K562 (cell line): Measurements from ENCODE around the gene OXNAD1. TPM values are rescaled to one million over a fixed set of nuclear protein-coding genes. Genes with fewer than 3 reads are reported as not detected.

ENCODE experiments used
- BCLAF1 ChIP-seq, 2 experiments: fragments of 450-650 bp in 1 of 2; IDR thresholded peaks; 2 replicates each; pipeline ENCODE4 v1.6.1; 2011 to 2017; ENCODE audit warnings: low read depth in 2 of 2, antibody characterized with exemption in 1 of 2, borderline replicate concordance in 1 of 2, low read length in 1 of 2, mild to moderate bottlenecking in 1 of 2, mixed read lengths in 1 of 2; ENCODE audit not compliant: control insufficient read depth in 1 of 2
- CCNT2 ChIP-seq: IDR thresholded peaks from 2 replicates; pipeline ENCODE4 v1.6.1; 2011; ENCODE audit warnings: borderline replicate concordance, low read depth, mild to moderate bottlenecking, moderate library complexity, mixed read lengths, low read length; ENCODE audit not compliant: insufficient read length; ENCODE audit errors: extremely low read depth
- COPS2 ChIP-seq: fragments of 450-650 bp; conservative IDR thresholded peaks from 2 replicates; pipeline ENCODE4 v1.6.1; 2016; ENCODE audit warnings: mild to moderate bottlenecking, moderate library complexity
- ELF4 ChIP-seq: fragments of 450-650 bp; formaldehyde crosslinking; IDR thresholded peaks from 2 replicates; pipeline ENCODE4 v1.4.0; 2022; ENCODE audit warnings: missing genetic modification characterization
- ETS2 ChIP-seq: IDR thresholded peaks from 2 replicates; pipeline ENCODE4 v1.6.1; 2016; ENCODE audit warnings: borderline replicate concordance, missing genetic modification characterization, mild to moderate bottlenecking, moderate library complexity, missing compliant biosample characterization; ENCODE audit not compliant: poor library complexity, severe bottlenecking
- MYC ChIP-seq, 2 experiments: fragments of 250-450 bp in 1 of 2; sonication (Bioruptor Pico) in 1 of 2; IDR thresholded peaks; 2 replicates each; pipeline versions ENCODE4 v1.5.1 to v1.6.1; 2012 to 2021; ENCODE audit warnings: low read depth in 2 of 2, borderline replicate concordance in 1 of 2, improper control_type of control experiment in 1 of 2, low read length in 1 of 2, mild to moderate bottlenecking in 1 of 2, moderate library complexity in 1 of 2
- RREB1 ChIP-seq: fragments of 250-450 bp; sonication (Bioruptor Pico); IDR thresholded peaks from 2 replicates; pipeline ENCODE4 v1.4.0; 2020
- ZBED1 ChIP-seq: IDR thresholded peaks from 2 replicates; pipeline ENCODE4 v1.6.1; 2014
- ZNF274 ChIP-seq: IDR thresholded peaks from 2 replicates; pipeline ENCODE4 v1.6.1; 2011; ENCODE audit warnings: low read depth, mild to moderate bottlenecking, low read length, moderate library complexity, borderline replicate concordance
- polyA plus RNA-seq, 8 experiments: library from polyadenylated mRNA; depleted of rRNA in 4 of 8; stranded (reverse) in 5 of 8; unstranded in 3 of 8; fragments of >200 nt; fragmentation: Nextera tagmentation in 2 of 8; fragmentation: Illumina TruSeq in 1 of 8; extraction: Ambion mirVana in 2 of 8; extraction: Trizol in 1 of 8; gene quantifications; 2 replicates each; pipeline versions ENCODE4 v1.2.1 to v1.2.3, GENCODE V29; 2011 to 2014; ENCODE audit warnings: inconsistent platforms in 1 of 8, missing spikeins in 1 of 8
- total RNA-seq, 7 experiments: library from RNA; depleted of rRNA in 6 of 7; stranded (reverse); fragments of >200 nt in 6 of 7; fragmentation: Illumina TruSeq in 2 of 7; extraction: Trizol in 2 of 7; gene quantifications; 2 replicates each; pipeline versions ENCODE4 v1.2.1 to v1.2.3, GENCODE V29; 2011 to 2021; ENCODE audit warnings: low replicate concordance in 1 of 7

OXNAD1 gene
- total and polyA plus RNA-seq, 9 of the 15 experiments (the other 6 are each of a cell fraction or from before 2014, with no cell fraction given) = 12.8 to 44.4 (median 41.1) TPM

- peak; percentile 88 for TF ChIP-seq RREB1 (CRISPR knock-in tag)
- TF ChIP-seq ETS2 (tag) = no peak
- peak; percentile 39 for TF ChIP-seq CCNT2
- TF ChIP-seq ELF4 (CRISPR knock-in tag) = peak; percentile 76; the same call in 1 of the 2 replicates
- TF ChIP-seq MYC (IDR thresholded peaks at IDR 0.05; ENCODE audit: low read depth, low read length) = peak; percentile 87
- no peak for TF ChIP-seq MYC (CRISPR knock-in tag; IDR thresholded peaks at IDR 0.05; ENCODE audit: borderline replicate concordance, low read depth)
- peak in 1 of 2 experiments; percentile 77; a peak in 1 of 4 replicates for TF ChIP-seq BCLAF1 (IDR thresholded peaks at IDR 0.05; ENCODE audit: borderline replicate concordance in 1 of 2, control insufficient read depth in 1 of 2, low read depth in 2 of 2, low read length in 1 of 2)
- TF ChIP-seq COPS2 = no peak
- no peak; the same call in 1 of the 2 replicates for TF ChIP-seq ZBED1
- no peak for TF ChIP-seq ZNF274
Measured at GRCh38 chr3:16264708-16265454, at the start of gene OXNAD1, which contains the start of gene DPH3 (continued).
